HL-60 (cell line): ENCODE data around the gene LIMK2.

Source experiments
- POLR2AphosphoS5 ChIP-seq: IDR thresholded peaks from 2 replicates; pipeline ENCODE4 v1.6.1; 2012; ENCODE audit warnings: low read depth
- SPI1 ChIP-seq: IDR thresholded peaks from 2 replicates; pipeline ENCODE4 v1.6.1; 2012; ENCODE audit warnings: low read depth, mild to moderate bottlenecking, borderline replicate concordance
- TF ChIP-seq, protein P1 (sequence below): IDR thresholded peaks from one replicate; pipeline ENCODE4 v1.5.1; 2011; ENCODE audit warnings: low read length, control low read depth, inconsistent platforms; ENCODE audit not compliant: insufficient read depth
- TF ChIP-seq, protein P2 (sequence below): IDR thresholded peaks from 2 replicates; pipeline ENCODE4 v1.6.1; 2012; ENCODE audit warnings: low read depth; ENCODE audit not compliant: insufficient replicate concordance

DNA sequence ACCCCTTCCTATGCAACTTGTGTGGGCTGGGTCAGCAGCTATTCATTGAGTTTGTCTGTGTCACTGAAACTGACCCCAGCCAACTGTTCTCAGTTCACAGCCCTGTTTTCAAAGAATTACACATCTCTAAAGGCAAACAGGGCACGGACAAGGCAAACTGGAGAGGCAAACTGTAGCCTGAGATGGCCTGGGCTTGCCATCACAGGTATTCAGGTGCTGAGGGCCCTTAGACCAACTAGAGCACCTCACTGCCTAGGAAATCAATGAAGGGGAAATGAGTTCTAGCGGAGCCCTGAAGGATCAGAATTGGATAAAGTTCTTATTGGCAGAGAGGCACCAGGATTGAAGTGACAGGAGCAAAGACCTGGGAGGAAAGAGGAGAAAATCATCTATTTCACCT lies 56.2 kb downstream of the LIMK2 start:
- TF ChIP-seq, protein P1, sequence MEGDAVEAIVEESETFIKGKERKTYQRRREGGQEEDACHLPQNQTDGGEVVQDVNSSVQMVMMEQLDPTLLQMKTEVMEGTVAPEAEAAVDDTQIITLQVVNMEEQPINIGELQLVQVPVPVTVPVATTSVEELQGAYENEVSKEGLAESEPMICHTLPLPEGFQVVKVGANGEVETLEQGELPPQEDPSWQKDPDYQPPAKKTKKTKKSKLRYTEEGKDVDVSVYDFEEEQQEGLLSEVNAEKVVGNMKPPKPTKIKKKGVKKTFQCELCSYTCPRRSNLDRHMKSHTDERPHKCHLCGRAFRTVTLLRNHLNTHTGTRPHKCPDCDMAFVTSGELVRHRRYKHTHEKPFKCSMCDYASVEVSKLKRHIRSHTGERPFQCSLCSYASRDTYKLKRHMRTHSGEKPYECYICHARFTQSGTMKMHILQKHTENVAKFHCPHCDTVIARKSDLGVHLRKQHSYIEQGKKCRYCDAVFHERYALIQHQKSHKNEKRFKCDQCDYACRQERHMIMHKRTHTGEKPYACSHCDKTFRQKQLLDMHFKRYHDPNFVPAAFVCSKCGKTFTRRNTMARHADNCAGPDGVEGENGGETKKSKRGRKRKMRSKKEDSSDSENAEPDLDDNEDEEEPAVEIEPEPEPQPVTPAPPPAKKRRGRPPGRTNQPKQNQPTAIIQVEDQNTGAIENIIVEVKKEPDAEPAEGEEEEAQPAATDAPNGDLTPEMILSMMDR: no peak
- TF ChIP-seq, protein P2, sequence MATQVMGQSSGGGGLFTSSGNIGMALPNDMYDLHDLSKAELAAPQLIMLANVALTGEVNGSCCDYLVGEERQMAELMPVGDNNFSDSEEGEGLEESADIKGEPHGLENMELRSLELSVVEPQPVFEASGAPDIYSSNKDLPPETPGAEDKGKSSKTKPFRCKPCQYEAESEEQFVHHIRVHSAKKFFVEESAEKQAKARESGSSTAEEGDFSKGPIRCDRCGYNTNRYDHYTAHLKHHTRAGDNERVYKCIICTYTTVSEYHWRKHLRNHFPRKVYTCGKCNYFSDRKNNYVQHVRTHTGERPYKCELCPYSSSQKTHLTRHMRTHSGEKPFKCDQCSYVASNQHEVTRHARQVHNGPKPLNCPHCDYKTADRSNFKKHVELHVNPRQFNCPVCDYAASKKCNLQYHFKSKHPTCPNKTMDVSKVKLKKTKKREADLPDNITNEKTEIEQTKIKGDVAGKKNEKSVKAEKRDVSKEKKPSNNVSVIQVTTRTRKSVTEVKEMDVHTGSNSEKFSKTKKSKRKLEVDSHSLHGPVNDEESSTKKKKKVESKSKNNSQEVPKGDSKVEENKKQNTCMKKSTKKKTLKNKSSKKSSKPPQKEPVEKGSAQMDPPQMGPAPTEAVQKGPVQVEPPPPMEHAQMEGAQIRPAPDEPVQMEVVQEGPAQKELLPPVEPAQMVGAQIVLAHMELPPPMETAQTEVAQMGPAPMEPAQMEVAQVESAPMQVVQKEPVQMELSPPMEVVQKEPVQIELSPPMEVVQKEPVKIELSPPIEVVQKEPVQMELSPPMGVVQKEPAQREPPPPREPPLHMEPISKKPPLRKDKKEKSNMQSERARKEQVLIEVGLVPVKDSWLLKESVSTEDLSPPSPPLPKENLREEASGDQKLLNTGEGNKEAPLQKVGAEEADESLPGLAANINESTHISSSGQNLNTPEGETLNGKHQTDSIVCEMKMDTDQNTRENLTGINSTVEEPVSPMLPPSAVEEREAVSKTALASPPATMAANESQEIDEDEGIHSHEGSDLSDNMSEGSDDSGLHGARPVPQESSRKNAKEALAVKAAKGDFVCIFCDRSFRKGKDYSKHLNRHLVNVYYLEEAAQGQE: no peak
- TF ChIP-seq POLR2AphosphoS5: no peak
- TF ChIP-seq SPI1: no peak
